ENCODE data around the gene TMEM263. TPM values are rescaled to one million over a fixed set of nuclear protein-coding genes. Genes with fewer than 3 reads are reported as not detected.

Gene TMEM263
- total and polyA plus RNA-seq, 2 of the 8 experiments (the other 6 are each of a cell fraction or from before 2014, with no cell fraction given), result 2.9 to 12.3 TPM

GRCh38 chr12:107017042-107017441 lies 61.3 kb downstream of the TMEM263 start:
- Histone ChIP-seq H3K4me1 (replicated peaks in 1 of 4; ENCODE audit: control insufficient read depth in 3 of 4, insufficient read depth in 4 of 4, low read length in 3 of 4) (no peaks in the 10 kb centered on the region), H3K79me2 (ENCODE audit: control insufficient read depth in 1 of 2, insufficient read depth in 2 of 2, low read length in 2 of 2) (no peaks in the 10 kb centered on the region), H4K5ac (ENCODE audit: insufficient read length, low read depth, low read length) (no peak overlapping the region), H3K4me2 (ENCODE audit: insufficient read depth in 1 of 2, low read depth in 2 of 2, low read length in 2 of 2) (no peak overlapping the region), H4K20me1 (replicated peaks in 1 of 2; ENCODE audit: control insufficient read depth in 1 of 2, insufficient read depth in 2 of 2, low read length in 2 of 2) (no peaks in the 10 kb centered on the region), H2AFZ (ENCODE audit: low read length) (no peak overlapping the region), H3K27me3 (replicated peaks in 1 of 4; ENCODE audit: control insufficient read depth in 3 of 4, extremely low read depth in 1 of 4, insufficient read depth in 3 of 4, low read length in 3 of 4) (no peaks in the 10 kb centered on the region), H4K91ac (replicated peaks; ENCODE audit: insufficient read length, low read length) (no peak overlapping the region), H3K14ac (ENCODE audit: insufficient read length) (no peak overlapping the region), H3K79me1 (ENCODE audit: low read depth, low read length) (no peaks in the 10 kb centered on the region), H3K27ac (ENCODE audit: low read depth, low read length) (no peak overlapping the region), H2AK5ac (ENCODE audit: low read depth, low read length) (no peak overlapping the region), H2BK12ac (ENCODE audit: low read depth, low read length) (no peak overlapping the region), H3K9ac (replicated peaks in 1 of 4; ENCODE audit: extremely low read depth in 1 of 4, low read depth in 3 of 4, low read length in 3 of 4) (no peak overlapping the region), H3K4ac (replicated peaks; ENCODE audit: insufficient read length, low read depth, low read length) (no peak overlapping the region), H3K9me3 (ENCODE audit: insufficient read depth in 2 of 2, low read depth in 1 of 2, low read length in 1 of 2) (no peaks in the 10 kb centered on the region), H2BK15ac (ENCODE audit: low read length) (no peak overlapping the region), H3K56ac (replicated peaks; ENCODE audit: insufficient read length, low read depth, low read length) (no peak overlapping the region), H2BK5ac (ENCODE audit: low read depth, low read length) (no peak overlapping the region), H3K18ac (ENCODE audit: extremely low read depth, low read length) (no peak overlapping the region), H3K23me2 (ENCODE audit: low read depth, low read length) (no peaks in the 10 kb centered on the region), H3K23ac (ENCODE audit: insufficient read length) (no peak overlapping the region), H2BK120ac (replicated peaks; ENCODE audit: low read depth, low read length) (no peak overlapping the region), H4K8ac (ENCODE audit: extremely low read depth, insufficient read depth, low read length) (no peak overlapping the region), H3K4me3 (ENCODE audit: extremely low read depth in 1 of 4, insufficient read depth in 2 of 4, low read depth in 3 of 4, low read length in 4 of 4) (no peak overlapping the region), H3K36me3 (ENCODE audit: control insufficient read depth in 2 of 4, insufficient read depth in 4 of 4, low read length in 3 of 4) (no peaks in the 10 kb centered on the region; a peak in 1 of 8 replicates), H2BK20ac (ENCODE audit: low read length) (no peak overlapping the region)
- whole genome bisulfite sequencing, 2 experiments (ENCODE audit: extremely low coverage in 1 of 2, insufficient coverage in 1 of 2, insufficient read length in 1 of 2, insufficient replicate concordance in 2 of 2, low coverage in 1 of 2, low lambda C conversion rate in 2 of 2, missing lambda C conversion rate in 1 of 2), result 89% methylated on average over 4 of the region's 4 CpGs; no CpG with 5 or more reads in 1 of the 2 experiments
- ChIA-PET CTCF (ENCODE audit: partially characterized antibody) (no interaction called here), POLR2A (ENCODE audit: partially characterized antibody) (no interaction called here)
- TF ChIP-seq RBBP5 (IDR thresholded peaks at IDR 0.05; ENCODE audit: borderline replicate concordance, low read depth, low read length), result no peak
- TF ChIP-seq TBP (IDR thresholded peaks at IDR 0.05; ENCODE audit: low read depth, low read length), result no peak
- TF ChIP-seq KDM5A (IDR thresholded peaks at IDR 0.05; ENCODE audit: low read length), result no peak
- FAIRE-seq (no peak), DNase-seq (ENCODE audit: low read depth in 1 of 2, low spot score in 2 of 2) (no peak)

Measured in H1 (cell line).